Smooth muscle cell (in vitro differentiated cells): ENCODE data around the gene LRRC41. TPM values are rescaled to one million over a fixed set of nuclear protein-coding genes. Genes with fewer than 3 reads are reported as not detected.
"Not testable (repeated sequence)": the region's sequence is repeated elsewhere in the genome, so short reads cannot be mapped to it uniquely, and the experiment has no call there.

Source experiments
- DNase-seq: peaks from one replicate; lab custom pipeline; 2025; ENCODE audit not compliant: unreplicated experiment; lab: John Stamatoyannopoulos, UW
- H2AFZ ChIP-seq: fragments of 200-600 bp; sonication (generic); 2 replicates; pipeline ENCODE4 v1.6.0; 2016; ENCODE audit warnings: antibody characterized with exemption, low read depth, mild to moderate bottlenecking
- H3F3A ChIP-seq: fragments of 200-600 bp; sonication (generic); 2 replicates; pipeline ENCODE4 v1.6.0; 2017; ENCODE audit warnings: antibody characterized with exemption, low read depth
- H3K27ac ChIP-seq: fragments of 200-600 bp; sonication (generic); 2 replicates; pipeline ENCODE4 v1.5.1; 2016; ENCODE audit warnings: low read depth, mild to moderate bottlenecking
- H3K27me3 ChIP-seq: fragments of 200-600 bp; sonication (generic); 2 replicates; pipeline ENCODE4 v1.6.1; 2016; ENCODE audit warnings: low read depth, mild to moderate bottlenecking
- H3K36me3 ChIP-seq: fragments of 200-600 bp; sonication (generic); 2 replicates; pipeline ENCODE4 v1.5.1; 2016; ENCODE audit warnings: low read depth
- H3K4me1 ChIP-seq: fragments of 200-600 bp; sonication (generic); 2 replicates; pipeline ENCODE4 v1.5.1; 2016; ENCODE audit warnings: low read depth
- H3K4me2 ChIP-seq: fragments of 200-600 bp; sonication (generic); 2 replicates; pipeline ENCODE4 v1.6.0; 2016; ENCODE audit warnings: mild to moderate bottlenecking
- H3K4me3 ChIP-seq: fragments of 200-600 bp; sonication (generic); 2 replicates; pipeline ENCODE4 v1.5.1; 2016; ENCODE audit warnings: mild to moderate bottlenecking
- H3K79me2 ChIP-seq: fragments of 200-600 bp; sonication (generic); 2 replicates; pipeline ENCODE4 v1.6.0; 2016; ENCODE audit warnings: low read depth, mild to moderate bottlenecking
- H3K9ac ChIP-seq: fragments of 200-600 bp; sonication (generic); 2 replicates; pipeline ENCODE4 v1.6.0; 2016; ENCODE audit warnings: low read depth
- H3K9me3 ChIP-seq: fragments of 200-600 bp; sonication (generic); replicated peaks from 2 replicates; pipeline ENCODE4 v1.5.1; 2016; ENCODE audit warnings: low read depth
- H4K20me1 ChIP-seq: fragments of 200-600 bp; sonication (generic); 2 replicates; pipeline ENCODE4 v1.6.0; 2016; ENCODE audit warnings: low read depth
- WGBS: methylation state at CpG from one replicate; pipeline ENCODE4 v1.1.7; 2016; ENCODE audit warnings: low lambda C conversion rate; 5-methylcytosine and 5-hydroxymethylcytosine counted together
- polyA plus RNA-seq: library from polyadenylated mRNA; unstranded; fragments of >200 nt; fragmentation: Nextera tagmentation; extraction: Ambion mirVana; gene quantifications from 2 replicates; pipeline ENCODE4 v1.2.1, GENCODE V29; 2016
- total RNA-seq: library from RNA; depleted of rRNA; stranded (reverse); fragments of >200 nt; gene quantifications from 2 replicates; pipeline ENCODE4 v1.2.3, GENCODE V29; 2014
- TF ChIP-seq, protein P1 (sequence below): fragments of 200-600 bp; sonication (generic); IDR thresholded peaks from 2 replicates; pipeline ENCODE4 v1.5.1; 2017; ENCODE audit warnings: borderline replicate concordance, mild to moderate bottlenecking, antibody characterized with exemption; ENCODE audit not compliant: insufficient read depth, poor library complexity, severe bottlenecking

The LRRC41 gene
- total and polyA plus RNA-seq, 2 experiments from 2014 or later: 105 to 118 TPM

GRCh38 chr1:46242918-46243317 lies 60.5 kb downstream of the LRRC41 start:
- Histone ChIP-seq H3K79me2 (no peaks in the 10 kb centered on the region), H3K27me3 (no peaks in the 10 kb centered on the region), H3K4me2 (no peak overlapping the region), H3K36me3 (no peaks in the 10 kb centered on the region), H3F3A (no peaks in the 10 kb centered on the region), H3K4me1 (no peaks in the 10 kb centered on the region), H4K20me1 (no peaks in the 10 kb centered on the region), H3K27ac (no peak overlapping the region), H3K9ac (no peak overlapping the region), H3K4me3 (no peak overlapping the region), H2AFZ (no peak overlapping the region), H3K9me3 (no peaks in the 10 kb centered on the region)
- TF ChIP-seq, protein P1, sequence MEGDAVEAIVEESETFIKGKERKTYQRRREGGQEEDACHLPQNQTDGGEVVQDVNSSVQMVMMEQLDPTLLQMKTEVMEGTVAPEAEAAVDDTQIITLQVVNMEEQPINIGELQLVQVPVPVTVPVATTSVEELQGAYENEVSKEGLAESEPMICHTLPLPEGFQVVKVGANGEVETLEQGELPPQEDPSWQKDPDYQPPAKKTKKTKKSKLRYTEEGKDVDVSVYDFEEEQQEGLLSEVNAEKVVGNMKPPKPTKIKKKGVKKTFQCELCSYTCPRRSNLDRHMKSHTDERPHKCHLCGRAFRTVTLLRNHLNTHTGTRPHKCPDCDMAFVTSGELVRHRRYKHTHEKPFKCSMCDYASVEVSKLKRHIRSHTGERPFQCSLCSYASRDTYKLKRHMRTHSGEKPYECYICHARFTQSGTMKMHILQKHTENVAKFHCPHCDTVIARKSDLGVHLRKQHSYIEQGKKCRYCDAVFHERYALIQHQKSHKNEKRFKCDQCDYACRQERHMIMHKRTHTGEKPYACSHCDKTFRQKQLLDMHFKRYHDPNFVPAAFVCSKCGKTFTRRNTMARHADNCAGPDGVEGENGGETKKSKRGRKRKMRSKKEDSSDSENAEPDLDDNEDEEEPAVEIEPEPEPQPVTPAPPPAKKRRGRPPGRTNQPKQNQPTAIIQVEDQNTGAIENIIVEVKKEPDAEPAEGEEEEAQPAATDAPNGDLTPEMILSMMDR: no peak
- WGBS: 94% methylated on average over 1 of the region's 1 CpG
- no peak for DNase-seq

GRCh38 chr1:46241733-46242132 lies 61.7 kb downstream of the LRRC41 start:
- WGBS: no CpG with 5 or more reads among the region's 38 CpGs
- H3K79me2 ChIP-seq: not testable (repeated sequence)

GRCh38 chr1:46238865-46239264 lies 64.6 kb downstream of the LRRC41 start:
- not testable (repeated sequence) for H3K27me3 ChIP-seq, H3K27ac ChIP-seq, H3K4me2 ChIP-seq, DNase-seq, H3K9ac ChIP-seq, H4K20me1 ChIP-seq, H2AFZ ChIP-seq, H3F3A ChIP-seq, H3K4me3 ChIP-seq, H3K36me3 ChIP-seq, H3K4me1 ChIP-seq, H3K79me2 ChIP-seq, H3K9me3 ChIP-seq
- WGBS: 70% methylated on average over 1 of the region's 1 CpG

More at GRCh38 chr1:46241733-46242132, 61.7 kb downstream of the LRRC41 start:
- not testable (repeated sequence) for DNase-seq, H3K9ac ChIP-seq, H3K27me3 ChIP-seq, H3K4me3 ChIP-seq, H3F3A ChIP-seq, H3K27ac ChIP-seq, H4K20me1 ChIP-seq, H3K4me1 ChIP-seq, H3K36me3 ChIP-seq, H3K4me2 ChIP-seq, H3K9me3 ChIP-seq, H2AFZ ChIP-seq

DNA sequence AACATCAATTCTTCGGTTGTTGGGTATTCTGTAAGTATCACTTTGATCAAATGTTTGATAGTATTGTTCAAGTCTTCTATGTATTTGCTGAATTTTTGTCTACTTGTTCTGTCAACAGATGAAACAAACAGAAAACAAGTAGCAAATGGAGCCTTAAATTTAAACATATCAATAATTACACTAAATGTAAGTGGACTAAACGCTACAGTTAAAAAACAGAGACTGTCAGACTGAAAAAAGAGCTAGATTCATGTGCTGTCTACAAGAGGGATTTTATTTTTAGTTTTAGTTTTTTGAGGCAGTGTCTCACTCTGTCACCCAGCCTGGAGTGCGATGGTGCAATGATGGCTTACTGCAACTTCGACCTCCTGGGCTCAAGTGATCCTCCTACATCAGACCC lies 66.5 kb downstream of the LRRC41 start:
- H3F3A ChIP-seq: no peaks in the 10 kb centered on the region
- no peaks in the 10 kb centered on the region for H4K20me1 ChIP-seq
- H3K9ac ChIP-seq: no peak overlapping the region
- H3K4me2 ChIP-seq: no peak overlapping the region
- no peaks in the 10 kb centered on the region for H3K27me3 ChIP-seq
- no peak overlapping the region for H2AFZ ChIP-seq
- DNase-seq: no peak
- 89% methylated on average over 4 of the region's 4 CpGs for WGBS
- H3K4me1 ChIP-seq: no peaks in the 10 kb centered on the region
- H3K79me2 ChIP-seq: no peaks in the 10 kb centered on the region
- no peak overlapping the region for H3K27ac ChIP-seq
- H3K9me3 ChIP-seq: no peaks in the 10 kb centered on the region
- TF ChIP-seq, protein P1: no peak
- H3K4me3 ChIP-seq: no peak overlapping the region
- no peaks in the 10 kb centered on the region for H3K36me3 ChIP-seq

DNA sequence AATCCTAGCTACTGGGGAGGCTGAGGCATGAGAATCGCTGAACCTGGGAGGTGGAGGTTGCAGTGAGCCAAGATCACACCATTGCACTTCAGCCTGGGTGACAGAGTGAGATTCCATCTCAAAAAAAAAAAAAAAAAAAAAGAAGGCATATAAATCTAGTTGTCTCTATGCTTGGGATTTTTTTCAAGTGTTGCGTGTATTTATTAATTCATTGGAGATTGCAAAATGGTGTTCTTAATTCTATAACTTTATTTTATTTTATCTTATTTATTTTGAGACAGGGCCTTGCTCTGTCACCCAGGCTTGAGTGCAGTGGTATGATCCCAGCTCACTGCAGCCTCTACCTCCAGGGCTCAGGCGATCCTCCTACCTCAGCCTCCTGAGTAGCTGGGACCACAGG lies 72.2 kb downstream of the LRRC41 start:
- DNase-seq, H3K79me2 ChIP-seq, H3K4me3 ChIP-seq, H3K9me3 ChIP-seq, H3K4me2 ChIP-seq, H3K36me3 ChIP-seq, H4K20me1 ChIP-seq, H3K9ac ChIP-seq, H2AFZ ChIP-seq, H3K27ac ChIP-seq, H3K27me3 ChIP-seq, H3F3A ChIP-seq, H3K4me1 ChIP-seq: not testable (repeated sequence)
- WGBS: 98% methylated on average over 3 of the region's 3 CpGs

Other genes with a start within 250 kb of the LRRC41 start
- 5.6 TPM in 2 replicates for gene PIK3R3, start 171.0 kb downstream of the LRRC41 start, total RNA-seq
- 3.7 and 5.3 TPM in 2 replicates for gene PIK3R3, start 171.0 kb downstream of the LRRC41 start, polyA plus RNA-seq
- 1.7 and 10.8 TPM in 2 replicates for gene TSPAN1, start 128.5 kb downstream of the LRRC41 start, total RNA-seq
- gene TSPAN1, start 128.5 kb downstream of the LRRC41 start, polyA plus RNA-seq: 2.4 and 8.0 TPM in 2 replicates
- not detected in 2 replicates for gene P3R3URF, start 127.1 kb downstream of the LRRC41 start, total RNA-seq
- gene P3R3URF, start 127.1 kb downstream of the LRRC41 start, polyA plus RNA-seq: not detected in 2 replicates
- 39.4 and 56.1 TPM in 2 replicates for gene POMGNT1, start 105.2 kb downstream of the LRRC41 start, total RNA-seq
- 72.4 and 91.0 TPM in 2 replicates for gene POMGNT1, start 105.2 kb downstream of the LRRC41 start, polyA plus RNA-seq
- 0.67 and 3.2 TPM in 2 replicates for gene LURAP1, start 100.3 kb downstream of the LRRC41 start, total RNA-seq
- 0.85 and 1.4 TPM in 2 replicates for gene LURAP1, start 100.3 kb downstream of the LRRC41 start, polyA plus RNA-seq
- gene RAD54L, start 55.9 kb downstream of the LRRC41 start, total RNA-seq: 1.7 and 4.9 TPM in 2 replicates
- 5.6 and 7.1 TPM in 2 replicates for gene RAD54L, start 55.9 kb downstream of the LRRC41 start, polyA plus RNA-seq
- gene UQCRH, start 82 bp upstream of the LRRC41 start, total RNA-seq: 555 and 652 TPM in 2 replicates
- 284 and 333 TPM in 2 replicates for gene UQCRH, start 82 bp upstream of the LRRC41 start, polyA plus RNA-seq
- 12.5 and 14.1 TPM in 2 replicates for gene NSUN4, start 37.2 kb upstream of the LRRC41 start, total RNA-seq
- gene NSUN4, start 37.2 kb upstream of the LRRC41 start, polyA plus RNA-seq: 10.6 and 10.8 TPM in 2 replicates
- 8.9 and 11.1 TPM in 2 replicates for gene FAAH, start 90.7 kb upstream of the LRRC41 start, total RNA-seq
- 5.7 and 12.1 TPM in 2 replicates for gene FAAH, start 90.7 kb upstream of the LRRC41 start, polyA plus RNA-seq
- not detected in 2 replicates for gene DMBX1, start 186.2 kb upstream of the LRRC41 start, total RNA-seq
- not detected in 2 replicates for gene DMBX1, start 186.2 kb upstream of the LRRC41 start, polyA plus RNA-seq
- not detected in 2 replicates for gene KNCN, start 248.0 kb upstream of the LRRC41 start, total RNA-seq
- gene KNCN, start 248.0 kb upstream of the LRRC41 start, polyA plus RNA-seq: not detected in 2 replicates